T47D (cell line): ENCODE results near the gene DHX30.

Source experiments
- DNase-seq, 2 experiments: peaks; one replicate each; pipeline versions ENCODE4 v3.0.0 to v3.0.0-alpha.2; 2011 to 2012; ENCODE audit warnings: low read depth in 1 of 2, low spot score in 1 of 2
- JUND ChIP-seq: IDR thresholded peaks from 2 replicates; pipeline ENCODE4 v1.6.1; 2012; ENCODE audit warnings: low read depth
- in situ Hi-C: cut with HindIII; loops from 2 replicates; pipeline ENCODE4 v1.10.0; 2016; ENCODE audit warnings: low sequenced_read_pairs, low pct_unique_long_range_greater_than_20kb

DHX30 gene

GRCh38 chr3:47849699-47850563 is 47.0 kb downstream of the DHX30 start:
- in situ Hi-C loops = no loop called here
- TF ChIP-seq JUND = no peak
- DNase-seq = peak in 1 of 2 experiments; percentile 30

GRCh38 chr3:47850564-47851410 is 47.8 kb downstream of the DHX30 start:
- in situ Hi-C loops = no loop called here
- DNase-seq = no peak
- TF ChIP-seq JUND = no peak

GRCh38 chr3:47851888-47852603 is 49.1 kb downstream of the DHX30 start:
- no peak for DNase-seq
- in situ Hi-C loops = no loop called here
- TF ChIP-seq JUND = no peak

- in situ Hi-C loops = no loop called here
- TF ChIP-seq JUND = no peak
- no peak for DNase-seq
Measured at GRCh38 chr3:47852604-47853602, 50.0 kb downstream of the DHX30 start.

- in situ Hi-C loops = no loop called here
- DNase-seq = no peak
- no peak for TF ChIP-seq JUND
Measured at GRCh38 chr3:47854267-47854666, 51.3 kb downstream of the DHX30 start.

GRCh38 chr3:47854720-47855455 is 52.0 kb downstream of the DHX30 start:
- TF ChIP-seq JUND = no peak
- in situ Hi-C loops = no loop called here
- DNase-seq = no peak

- in situ Hi-C loops = no loop called here
- DNase-seq = no peak
- TF ChIP-seq JUND = no peak
Measured at GRCh38 chr3:47855461-47856383, 52.8 kb downstream of the DHX30 start.

GRCh38 chr3:47856669-47857068 is 53.7 kb downstream of the DHX30 start:
- TF ChIP-seq JUND = no peak
- in situ Hi-C loops = no loop called here
- DNase-seq = no peak

- in situ Hi-C loops = no loop called here
- no peak for TF ChIP-seq JUND
- DNase-seq = no peak
Measured at GRCh38 chr3:47857151-47857550, 54.2 kb downstream of the DHX30 start.

- no peak for TF ChIP-seq JUND
- in situ Hi-C loops = no loop called here
- DNase-seq = no peak
Measured at GRCh38 chr3:47859956-47860605, 57.1 kb downstream of the DHX30 start.
